GM21529 (cell line): ENCODE data around the gene QRFP.
"Not testable (repeated sequence)": the region's sequence is repeated elsewhere in the genome, so short reads cannot be mapped to it uniquely, and the experiment has no call there.

Source experiments
- ATAC-seq: cut with Tn5 transposase; IDR thresholded peaks from one replicate; pipeline ENCODE4 v1.9.1; 2021; ENCODE audit not compliant: unreplicated experiment

Gene QRFP

DNA sequence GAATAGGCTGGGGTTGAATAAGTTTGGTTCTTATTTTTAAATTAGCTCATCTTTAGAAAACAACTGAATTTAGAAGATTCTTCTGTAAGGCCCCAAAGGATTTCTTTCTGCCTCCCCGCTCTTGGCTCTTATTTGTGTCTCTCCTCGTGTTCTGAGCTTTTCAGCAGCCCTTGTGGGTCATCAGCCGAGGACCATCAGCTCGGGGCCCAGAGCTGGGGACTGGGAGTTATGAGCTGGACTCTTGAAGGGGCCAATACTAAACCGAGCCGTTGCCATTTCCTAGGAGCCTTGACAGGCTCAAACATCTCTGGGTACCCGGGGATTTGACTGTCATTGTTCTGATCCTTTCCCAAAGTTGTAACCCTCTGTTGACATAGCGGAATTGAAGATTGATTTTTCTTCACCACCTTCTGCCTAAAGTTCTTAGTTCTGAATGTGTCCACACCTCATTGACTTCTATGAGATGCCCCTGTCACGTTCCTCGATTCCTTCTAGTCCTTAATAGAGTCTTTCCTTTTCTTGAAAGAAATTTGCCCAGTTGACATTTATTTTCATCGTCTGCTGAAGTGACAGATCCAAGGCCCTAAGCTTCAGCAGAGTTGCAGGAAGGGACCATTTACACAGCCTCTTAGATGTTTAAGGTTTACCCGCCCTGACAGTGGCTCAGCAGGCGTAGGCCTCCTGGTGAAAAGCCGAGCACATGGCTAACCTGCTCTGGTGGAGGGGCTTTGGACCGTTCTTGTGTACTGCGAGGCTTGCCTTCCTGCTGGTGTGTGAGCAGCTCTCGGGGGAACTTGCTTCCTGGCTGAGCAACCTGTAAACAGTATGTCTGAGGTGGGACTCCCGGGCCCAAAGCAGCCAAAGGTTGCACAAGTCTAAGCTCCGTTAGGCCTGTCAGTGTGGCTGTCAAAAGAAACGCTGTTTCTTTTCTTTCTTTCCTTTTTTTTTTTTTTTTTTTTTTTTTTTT lies 37.6 kb downstream of the QRFP start:
- no peak for ATAC-seq

DNA sequence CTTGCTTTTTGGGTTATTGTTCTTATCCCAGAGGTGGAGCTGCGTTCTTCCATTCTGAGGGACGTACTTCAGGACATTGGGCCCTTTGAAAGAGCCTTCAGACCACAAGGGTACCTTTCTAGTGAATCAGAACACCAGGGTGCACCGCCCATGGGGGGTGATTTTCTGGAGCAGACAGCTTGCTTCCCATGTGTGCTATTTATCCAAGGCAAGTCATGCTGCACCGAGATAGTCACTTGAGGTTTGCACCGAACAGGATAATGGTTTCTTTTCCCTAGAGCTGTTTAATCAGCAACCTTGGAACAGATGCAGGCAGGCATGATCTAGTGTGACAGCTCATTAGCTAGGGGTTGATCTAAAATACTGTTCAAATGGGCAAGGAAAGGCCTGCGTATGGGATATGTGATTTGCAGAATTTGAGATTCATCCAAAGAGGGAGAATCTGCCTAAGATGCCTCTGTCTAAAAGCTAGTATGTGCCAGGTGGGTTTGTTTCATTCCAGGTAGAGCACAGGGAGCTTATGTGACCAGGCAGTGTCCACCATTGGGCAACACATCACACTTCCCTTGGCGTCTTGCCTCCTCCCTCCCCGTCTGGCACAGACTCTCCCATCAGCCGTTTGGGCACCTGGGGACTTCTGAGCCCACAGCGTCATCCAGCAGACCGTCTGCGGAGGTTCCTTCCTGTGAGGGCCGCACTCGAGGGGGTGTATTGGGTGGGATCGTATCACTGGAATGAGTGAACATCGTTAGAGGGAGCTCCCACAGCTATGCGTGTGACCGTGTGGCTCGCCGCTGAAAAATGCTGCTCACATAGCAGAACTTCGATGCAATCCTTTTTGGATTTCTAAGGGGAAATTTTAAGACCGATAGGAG lies 38.5 kb downstream of the QRFP start:
- ATAC-seq, result no peak

- no peak for ATAC-seq
Measured at GRCh38 chr9:130856474-130856873, 40.1 kb downstream of the QRFP start.

DNA sequence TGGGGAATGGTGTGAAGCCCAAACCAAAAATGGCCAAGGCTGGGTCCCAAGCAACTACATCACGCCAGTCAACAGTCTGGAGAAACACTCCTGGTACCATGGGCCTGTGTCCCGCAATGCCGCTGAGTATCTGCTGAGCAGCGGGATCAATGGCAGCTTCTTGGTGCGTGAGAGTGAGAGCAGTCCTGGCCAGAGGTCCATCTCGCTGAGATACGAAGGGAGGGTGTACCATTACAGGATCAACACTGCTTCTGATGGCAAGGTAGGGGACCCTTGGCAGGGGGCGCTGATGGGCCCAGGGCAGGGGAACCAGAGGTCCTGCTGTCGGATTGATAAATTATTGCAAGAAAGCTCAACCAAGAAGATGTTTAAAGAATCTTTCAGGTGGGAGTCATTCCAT lies 41.8 kb downstream of the QRFP start:
- no peak for ATAC-seq

- no peak for ATAC-seq
Measured at GRCh38 chr9:130854092-130854491, 42.5 kb downstream of the QRFP start.

- no peak for ATAC-seq
Measured at GRCh38 chr9:130852801-130853200, 43.8 kb downstream of the QRFP start.

- ATAC-seq, result no peak
Measured at GRCh38 chr9:130849356-130849755, 47.3 kb downstream of the QRFP start.

DNA sequence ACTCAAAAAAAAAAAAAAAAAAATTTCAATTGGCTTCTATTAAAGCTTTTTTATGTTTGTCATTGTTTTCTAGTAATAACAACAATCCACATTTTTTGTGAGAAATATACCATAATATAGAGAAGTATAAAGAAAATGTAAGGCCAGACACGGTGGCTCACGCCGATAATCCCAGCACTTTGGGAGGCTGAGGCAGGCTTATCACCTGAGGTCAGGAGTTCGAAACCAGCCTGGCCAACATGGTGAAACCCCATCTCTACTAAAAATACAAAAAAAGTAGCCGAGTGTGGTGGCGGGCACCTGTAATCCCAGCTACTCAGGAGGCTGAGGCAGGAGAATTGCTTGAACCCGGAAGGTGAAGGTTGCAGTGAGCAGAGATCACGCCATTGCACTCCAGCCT lies 48.1 kb downstream of the QRFP start:
- not testable (repeated sequence) for ATAC-seq

- no peak for ATAC-seq
Measured at GRCh38 chr9:130847306-130848217, 49.0 kb downstream of the QRFP start.

- ATAC-seq, result no peak
Measured at GRCh38 chr9:130846487-130847305, 49.9 kb downstream of the QRFP start.

DNA sequence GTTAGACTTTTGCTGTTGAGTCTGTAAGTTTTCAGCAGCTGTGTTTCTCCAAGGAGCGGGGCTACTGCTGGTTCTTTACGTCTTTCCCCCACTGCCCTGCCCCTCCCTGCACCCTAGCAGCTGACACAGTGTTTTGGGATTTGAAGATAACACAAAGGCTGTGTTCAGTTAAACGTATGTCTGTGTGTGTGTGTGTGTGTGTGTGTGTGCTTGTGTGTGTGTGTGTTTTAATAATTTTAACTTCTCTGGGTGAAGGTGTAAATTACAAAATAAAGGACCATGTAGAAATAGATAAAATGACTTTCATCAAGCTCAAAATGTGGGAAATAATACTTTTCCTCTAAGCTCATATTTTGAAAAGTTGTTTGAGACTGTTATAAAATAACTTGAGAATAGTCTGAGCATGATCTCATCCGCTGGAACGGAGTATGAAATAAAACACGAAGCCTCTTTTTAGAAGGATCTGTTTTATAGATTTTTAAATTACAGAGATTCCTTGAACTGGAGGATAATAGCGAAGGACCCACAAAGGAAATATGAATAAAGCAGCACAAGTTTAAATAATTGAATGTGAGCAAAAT lies 50.6 kb downstream of the QRFP start:
- no peak for ATAC-seq

DNA sequence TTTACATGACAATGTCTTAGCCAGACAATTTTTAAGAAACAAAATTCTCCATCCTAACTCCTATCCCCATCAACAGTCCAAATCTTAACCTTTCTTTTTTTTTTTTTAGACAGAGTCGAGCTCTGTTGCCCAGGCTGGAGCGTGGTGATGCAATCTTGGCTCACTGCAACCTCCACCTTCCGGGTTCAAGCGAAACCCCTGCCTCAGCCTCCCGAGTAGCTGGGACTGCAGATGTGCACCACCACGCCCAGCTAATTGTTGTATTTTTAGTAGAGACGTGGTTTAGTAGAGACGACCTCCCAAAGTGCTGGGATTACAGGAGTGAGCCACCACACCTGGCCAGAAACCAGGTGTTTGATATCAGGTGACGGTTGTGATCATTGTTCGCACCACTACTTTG lies 51.4 kb downstream of the QRFP start:
- ATAC-seq, result no peak

GRCh38 chr9:130844044-130844451 lies 52.6 kb downstream of the QRFP start:
- ATAC-seq, result no peak

- ATAC-seq, result no peak
Measured at GRCh38 chr9:130843049-130843908, 53.3 kb downstream of the QRFP start.
